Heart left ventricle (tissue), 16 donors: ENCODE data around the gene MARCHF7. TPM values are rescaled to one million over a fixed set of nuclear protein-coding genes. Genes with fewer than 3 reads are reported as not detected.
A peak's percentile ranks its signal among the peaks of the same experiment; 100 is the strongest.

Experiments
- ATAC-seq, 4 donors: fragments of 200-7000 bp; cut with Tn5 transposase; one replicate each; pipeline ENCODE4 v1.9.1; 2020 to 2022; ENCODE audit warnings: moderate library complexity in 4 of 4, mild to moderate bottlenecking in 3 of 4, moderate number of reproducible peaks in 1 of 4
- DNase-seq, 5 donors: peaks; one replicate each; pipeline ENCODE4 v3.0.0-alpha.2; 2020
- H3K27ac ChIP-seq, 12 donors: fragments of 200-600 bp; sonication (generic) in 4 of 12; one replicate each; pipeline versions ENCODE4 v1.5.0 to v1.8.0; 2016 to 2022; ENCODE audit warnings: mild to moderate bottlenecking in 2 of 12
- H3K27me3 ChIP-seq, 9 donors: fragments of 200-600 bp; sonication (generic) in 2 of 9; one replicate each; pipeline versions ENCODE4 v1.5.1 to v1.8.0; 2016 to 2022; ENCODE audit warnings: mild to moderate bottlenecking in 3 of 9
- H3K36me3 ChIP-seq, 9 donors: fragments of 200-600 bp; sonication (generic) in 2 of 9; one replicate each; pipeline versions ENCODE4 v1.5.0 to v1.8.0; 2018 to 2022; ENCODE audit warnings: mild to moderate bottlenecking in 2 of 9
- H3K4me1 ChIP-seq, 12 donors: fragments of 200-600 bp; sonication (generic) in 4 of 12; one replicate each; pipeline versions ENCODE4 v1.5.0 to v1.8.0; 2016 to 2022; ENCODE audit warnings: mild to moderate bottlenecking in 3 of 12
- H3K4me3 ChIP-seq, 12 donors: fragments of 200-600 bp; sonication (generic) in 4 of 12; one replicate each; pipeline versions ENCODE4 v1.5.0 to v1.8.0; 2017 to 2022; ENCODE audit warnings: mild to moderate bottlenecking in 9 of 12, moderate library complexity in 4 of 12
- H3K9me3 ChIP-seq, 12 donors: fragments of 200-600 bp; sonication (generic) in 4 of 12; one replicate each; pipeline versions ENCODE4 v1.5.0 to v1.8.0; 2016 to 2022; ENCODE audit warnings: mild to moderate bottlenecking in 1 of 12
- POLR2A ChIP-seq, 2 donors: fragments of 450-650 bp; IDR thresholded peaks; one replicate each; pipeline ENCODE4 v1.6.1; 2017; ENCODE audit warnings: antibody characterized with exemption in 2 of 2, mild to moderate bottlenecking in 2 of 2, moderate library complexity in 2 of 2
- WGBS, 4 donors: extraction: QIAGEN DNeasy Blood & Tissue Kit in 2 of 4; methylation state at CpG; one replicate each; pipeline versions ENCODE4 v1.1.5 to v1.1.7; 2013 to 2018; 5-methylcytosine and 5-hydroxymethylcytosine counted together
- intact Hi-C, 10 donors: fragments of 100-400 bp; cut with DNase I; formaldehyde crosslinking; loops; one replicate each; pipeline versions ENCODE4 v1.11.1 to v1.14.2; 2022
- polyA plus RNA-seq, 2 donors: library from polyadenylated mRNA; stranded (reverse); fragments of 200-250 nt; gene quantifications; one replicate each; pipeline ENCODE4 v1.2.3, GENCODE V29; 2013
- total RNA-seq, 9 donors: library from RNA; depleted of rRNA in 2 of 9; stranded (reverse); fragments of >200 nt in 2 of 9; fragmentation: NEBNext Ultra II Directional in 3 of 9; extraction: Animal tissue kit (Norgen Biotek cat#: 25700) in 3 of 9; gene quantifications; one replicate each; pipeline versions ENCODE4 v1.1.0 to v1.2.4, GENCODE V29; 2016 to 2023
- TF ChIP-seq, protein P1 (sequence below), 12 donors: fragments of 200-600 bp; sonication (generic) in 4 of 12; IDR thresholded peaks; one replicate each; pipeline versions ENCODE4 v1.5.0 to v1.8.0; 2018 to 2022; ENCODE audit warnings: antibody characterized with exemption in 12 of 12, mild to moderate bottlenecking in 5 of 12
- donor health status: ischemic (EF 13 %, LVEDD 7.1; RV severe dilation, severe dysfunction).
- donor health status: healthy with polysubstance abuse.
- donor health status: DM: no; HTN: yes; CAD: no.
- donor health status: DM: no; HTN: no; CAD: no.
- donor health status: ischemic (EF 25% LVEDD 6.9; RV normal size, moderate dysfunction).
- donor health status: ischemic (EF 25% LVEDD 5.7; RV mildly dilated, moderate dysfunction).
- donor health status: healthy.
- donor health status: DM: yes; HTN: yes; CAD: no.
- donor health status: ischemic (EF 35%, LVEDD 5.7; RV mildly dilated, moderate dysfunction).
- donor health status: nonischemic (EF 11% LVEDD 7.7; RV severe dilation, severe dysfunction).
- donor health status: DM: yes; HTN: yes; CAD: no.
- donor health status: PGD.
- donor health status: ischemic (EF 29% LVEDD 5.4; RV normal size, mild dysfunction).
- donor health status: nonischemic (EF 23%, LVEDD 6.1; RV moderate dilation, normal function).

Gene MARCHF7
- total and polyA plus RNA-seq, 11 donors: 16.9 to 97.9 (median 84.4) TPM

DNA sequence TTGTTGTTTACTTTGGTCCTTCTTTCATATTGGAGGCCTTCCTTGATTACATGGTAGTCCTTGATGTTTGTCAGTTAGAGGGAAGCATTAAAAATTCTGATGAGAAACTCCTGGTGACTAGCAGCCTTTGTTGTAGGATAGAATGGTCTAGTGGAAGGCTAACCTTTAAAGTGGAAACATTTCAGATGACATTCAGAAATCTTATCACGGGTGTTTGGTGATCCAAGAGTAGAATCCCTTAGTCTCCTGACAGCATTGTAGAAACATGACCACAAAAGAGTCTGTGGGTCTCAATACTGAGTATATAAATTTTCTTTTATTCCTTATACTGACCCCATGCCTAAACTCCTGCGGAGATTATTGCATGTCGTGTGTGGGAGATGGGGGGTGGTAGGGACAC lies 13.4 kb downstream of the MARCHF7 start:
- intact Hi-C loops: loop anchor here in 1 of 10 donors (2.0 kb wide), 1 partner anchor 33 kb away; no protein-coding TSS in a partner anchor
- no peak overlapping the region for H3K4me3 ChIP-seq
- TF ChIP-seq, protein P1, sequence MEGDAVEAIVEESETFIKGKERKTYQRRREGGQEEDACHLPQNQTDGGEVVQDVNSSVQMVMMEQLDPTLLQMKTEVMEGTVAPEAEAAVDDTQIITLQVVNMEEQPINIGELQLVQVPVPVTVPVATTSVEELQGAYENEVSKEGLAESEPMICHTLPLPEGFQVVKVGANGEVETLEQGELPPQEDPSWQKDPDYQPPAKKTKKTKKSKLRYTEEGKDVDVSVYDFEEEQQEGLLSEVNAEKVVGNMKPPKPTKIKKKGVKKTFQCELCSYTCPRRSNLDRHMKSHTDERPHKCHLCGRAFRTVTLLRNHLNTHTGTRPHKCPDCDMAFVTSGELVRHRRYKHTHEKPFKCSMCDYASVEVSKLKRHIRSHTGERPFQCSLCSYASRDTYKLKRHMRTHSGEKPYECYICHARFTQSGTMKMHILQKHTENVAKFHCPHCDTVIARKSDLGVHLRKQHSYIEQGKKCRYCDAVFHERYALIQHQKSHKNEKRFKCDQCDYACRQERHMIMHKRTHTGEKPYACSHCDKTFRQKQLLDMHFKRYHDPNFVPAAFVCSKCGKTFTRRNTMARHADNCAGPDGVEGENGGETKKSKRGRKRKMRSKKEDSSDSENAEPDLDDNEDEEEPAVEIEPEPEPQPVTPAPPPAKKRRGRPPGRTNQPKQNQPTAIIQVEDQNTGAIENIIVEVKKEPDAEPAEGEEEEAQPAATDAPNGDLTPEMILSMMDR (IDR thresholded peaks at IDR 0.05): no peak
- no peak for TF ChIP-seq POLR2A (IDR thresholded peaks at IDR 0.05)
- 66 to 81% (median 71%) methylated on average over 3 of the region's 3 CpGs for WGBS, 4 donors
- H3K4me1 ChIP-seq: peaks cover 0 to 73% (median 39%) of the 10 kb centered on the region in 12 donors
- DNase-seq (no peak), ATAC-seq (peak in 2 of 4 donors; percentile 33 to 37)
- H3K9me3 ChIP-seq: peaks cover 0 to 11% (median 0%) of the 10 kb centered on the region in 12 donors
- H3K27me3 ChIP-seq: no peaks in the 10 kb centered on the region
- peaks cover 0 to 38% (median 21%) of the 10 kb centered on the region in 9 donors for H3K36me3 ChIP-seq
- peak overlapping the region in 1 of 12 donors; percentile 11 for H3K27ac ChIP-seq

DNA sequence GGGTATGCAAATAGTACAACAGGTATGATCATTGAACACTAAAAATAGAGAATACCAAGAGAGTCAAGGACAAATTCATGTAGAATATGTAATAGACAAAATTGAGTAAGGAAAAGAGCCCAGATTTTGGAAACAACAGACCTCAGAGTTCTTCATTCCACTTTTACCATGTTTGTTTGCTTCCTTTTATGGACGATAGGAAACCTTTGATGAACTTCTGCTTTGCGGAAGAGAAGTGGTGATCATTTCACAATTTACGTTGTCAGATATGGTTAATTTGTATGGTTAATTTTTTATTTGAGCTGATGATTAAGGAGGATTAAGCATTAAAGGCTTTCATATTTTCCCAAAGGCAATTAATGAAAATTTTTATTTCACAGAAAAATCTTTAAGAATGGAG lies 16.3 kb downstream of the MARCHF7 start:
- Histone ChIP-seq H3K36me3 (peaks cover 0 to 58% (median 47%) of the 10 kb centered on the region in 9 donors), H3K4me3 (no peak overlapping the region), H3K9me3 (peaks cover 0 to 11% (median 0%) of the 10 kb centered on the region in 12 donors), H3K4me1 (peaks cover 0 to 44% (median 14%) of the 10 kb centered on the region in 12 donors), H3K27ac (peak overlapping the region in 1 of 12 donors; percentile 42), H3K27me3 (no peaks in the 10 kb centered on the region)
- 65 to 75% (median 71%) methylated on average over 3 of the region's 3 CpGs for WGBS, 4 donors
- DNase-seq: no peak
- intact Hi-C loops: no loop called here
- TF ChIP-seq POLR2A (IDR thresholded peaks at IDR 0.05): no peak
- TF ChIP-seq, protein P1 (IDR thresholded peaks at IDR 0.05): no peak
- ATAC-seq: no peak

DNA sequence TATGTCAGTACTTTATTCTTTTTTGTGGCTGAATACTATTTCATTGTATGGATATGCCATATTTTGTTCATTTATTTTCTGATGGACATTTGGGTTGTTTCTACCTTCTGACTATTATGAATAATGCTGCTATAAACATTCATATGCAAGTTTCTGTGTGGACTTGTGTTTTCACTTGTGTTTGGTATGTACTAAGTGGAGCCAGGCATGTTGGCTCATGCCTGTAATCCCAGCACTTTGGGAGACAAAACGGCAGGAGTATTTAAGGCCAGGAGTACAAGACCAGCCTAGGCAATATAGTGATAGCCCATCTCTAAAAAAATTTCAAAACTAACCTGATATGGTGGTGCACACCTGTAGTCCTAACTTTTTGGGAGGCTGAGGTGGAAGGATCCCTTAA lies 23.3 kb downstream of the MARCHF7 start:
- H3K27ac ChIP-seq: no peak overlapping the region
- no peaks in the 10 kb centered on the region for H3K9me3 ChIP-seq
- intact Hi-C loops: loop anchor here in 1 of 10 donors (5.0 kb wide), 1 partner anchor 47 kb away; no protein-coding TSS in a partner anchor
- no peak overlapping the region for H3K4me3 ChIP-seq
- no peak for ATAC-seq
- TF ChIP-seq, protein P1 (IDR thresholded peaks at IDR 0.05): no peak
- TF ChIP-seq POLR2A (IDR thresholded peaks at IDR 0.05): no peak
- peaks cover 0 to 99% (median 78%) of the 10 kb centered on the region in 9 donors for H3K36me3 ChIP-seq
- no peak for DNase-seq
- 82 to 89% (median 87%) methylated on average over 1 of the region's 1 CpG for WGBS, 4 donors
- peaks cover 0 to 34% (median 16%) of the 10 kb centered on the region in 12 donors for H3K4me1 ChIP-seq
- no peaks in the 10 kb centered on the region for H3K27me3 ChIP-seq

GRCh38 chr2:159736048-159736447 lies 23.7 kb downstream of the MARCHF7 start:
- TF ChIP-seq, protein P1 (IDR thresholded peaks at IDR 0.05): no peak
- TF ChIP-seq POLR2A (IDR thresholded peaks at IDR 0.05): no peak
- Histone ChIP-seq H3K36me3 (peaks cover 0 to 99% (median 74%) of the 10 kb centered on the region in 9 donors), H3K4me3 (no peak overlapping the region), H3K4me1 (peaks cover 0 to 35% (median 16%) of the 10 kb centered on the region in 12 donors), H3K9me3 (no peaks in the 10 kb centered on the region), H3K27ac (no peak overlapping the region), H3K27me3 (no peaks in the 10 kb centered on the region)
- 82 to 84% (median 83%) methylated on average over 3 of the region's 3 CpGs for WGBS, 4 donors
- ATAC-seq: no peak
- intact Hi-C loops: loop anchor here in 1 of 10 donors (5.0 kb wide), 1 partner anchor 46 kb away; no protein-coding TSS in a partner anchor
- no peak for DNase-seq
